ENCODE results near the gene RIN3.

- TF ChIP-seq L3MBTL2 (conservative IDR thresholded peaks at IDR 0.05) (no peak), BHLHE40 (IDR thresholded peaks at IDR 0.05; ENCODE audit: borderline replicate concordance) (no peak), HDGF (IDR thresholded peaks at IDR 0.05; ENCODE audit: borderline replicate concordance) (no peak), ELF4 (IDR thresholded peaks at IDR 0.05) (no peak), LEF1 (IDR thresholded peaks at IDR 0.05; ENCODE audit: borderline replicate concordance) (no peak), ZNF384 (IDR thresholded peaks at IDR 0.05) (no peak), FOXM1 (IDR thresholded peaks at IDR 0.05; ENCODE audit: borderline replicate concordance) (no peak), SP1 (IDR thresholded peaks at IDR 0.05) (no peak), TARDBP (IDR thresholded peaks at IDR 0.05) (no peak)
Observed at GRCh38 chr14:92654239-92654901, 140.8 kb downstream of the RIN3 start.
